HG03159 (cell line): ENCODE results near the gene ARHGAP26.

Source experiments
- ATAC-seq: cut with Tn5 transposase; IDR thresholded peaks from one replicate; pipeline ENCODE4 v1.9.1; 2021; ENCODE audit warnings: mild to moderate bottlenecking, moderate library complexity; ENCODE audit not compliant: unreplicated experiment

ARHGAP26 gene

DNA sequence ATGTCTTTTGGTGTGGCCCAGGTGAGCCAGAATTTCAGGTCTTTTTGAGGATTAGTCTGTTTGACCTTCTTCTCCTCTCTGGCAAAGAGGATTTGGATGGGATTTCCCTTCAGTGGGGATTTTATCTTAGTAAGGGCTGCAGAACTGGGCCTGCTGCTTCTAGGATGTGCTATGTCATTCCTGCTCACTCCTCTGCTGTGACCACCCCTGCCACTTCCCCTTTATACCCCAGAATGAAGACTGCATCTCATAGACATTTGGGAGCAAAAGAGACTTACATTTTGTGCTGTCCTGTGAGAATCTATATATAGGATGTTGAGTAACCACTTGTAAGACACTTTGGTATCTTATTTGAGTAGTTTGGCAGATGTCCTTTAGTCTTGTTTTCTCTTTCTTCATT, 76.2 kb downstream of the ARHGAP26 start:
- no peak for ATAC-seq

DNA sequence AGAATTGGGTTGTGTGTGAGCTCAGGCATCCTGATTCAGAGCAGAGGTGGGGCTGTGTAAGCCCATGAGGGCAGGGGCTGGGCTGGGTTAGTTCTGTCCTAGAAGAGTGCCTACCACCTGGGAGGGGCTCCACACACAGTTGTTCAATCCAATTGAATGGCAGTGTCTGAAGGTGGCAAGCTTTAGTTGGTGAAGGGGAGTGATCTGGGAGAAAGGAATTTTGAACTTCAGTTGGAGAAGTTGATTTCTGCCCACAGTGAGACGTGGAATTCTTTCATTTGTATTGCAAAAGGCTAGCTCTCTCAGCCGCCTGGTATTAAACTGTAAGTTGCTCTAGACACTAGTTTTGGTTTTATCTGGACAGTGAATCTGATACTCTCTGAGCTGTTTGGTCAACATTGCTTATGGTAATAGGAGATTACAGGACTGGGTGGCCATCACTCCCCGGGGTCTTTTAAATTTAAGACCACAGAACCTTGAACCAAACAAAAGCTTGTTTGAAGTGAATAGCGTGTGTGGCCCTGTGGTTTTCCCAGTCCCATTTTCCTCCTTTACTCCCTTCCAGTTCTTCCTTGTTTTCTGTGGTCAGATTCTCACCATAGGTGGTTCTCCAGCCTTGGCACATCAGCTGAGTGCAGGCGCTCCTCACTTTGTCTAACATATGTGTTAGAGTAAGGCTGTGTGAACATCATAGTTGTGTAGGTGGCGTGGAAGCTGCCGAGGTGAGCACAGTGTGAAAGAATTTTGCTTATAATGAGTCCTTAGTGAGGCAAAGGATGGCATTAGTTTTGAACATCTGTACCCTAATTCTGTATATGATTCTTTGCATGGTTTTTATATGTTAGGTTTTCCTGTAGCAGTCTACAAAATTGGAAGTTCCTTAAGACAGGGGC, 78.0 kb downstream of the ARHGAP26 start:
- ATAC-seq: no peak

DNA sequence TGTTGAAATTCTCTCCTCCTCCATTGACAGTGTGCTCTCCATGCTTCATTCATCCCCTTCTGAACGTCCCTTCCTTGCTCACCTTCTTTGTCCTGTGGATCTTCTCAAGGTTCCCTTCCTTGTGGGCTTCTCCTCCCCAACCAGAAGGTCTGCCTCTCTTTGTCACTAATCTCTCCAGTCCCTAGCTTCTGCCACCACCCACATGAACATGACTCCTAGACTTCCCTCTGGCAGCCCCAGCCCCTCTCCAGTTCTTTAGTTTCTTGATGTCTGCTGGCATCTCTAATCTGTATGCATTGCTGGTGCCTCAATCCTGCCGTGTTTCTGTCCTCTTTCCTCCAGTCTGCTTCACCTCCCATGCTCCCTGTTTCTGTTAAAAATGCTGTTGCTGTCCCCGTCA, 79.3 kb downstream of the ARHGAP26 start:
- no peak for ATAC-seq

DNA sequence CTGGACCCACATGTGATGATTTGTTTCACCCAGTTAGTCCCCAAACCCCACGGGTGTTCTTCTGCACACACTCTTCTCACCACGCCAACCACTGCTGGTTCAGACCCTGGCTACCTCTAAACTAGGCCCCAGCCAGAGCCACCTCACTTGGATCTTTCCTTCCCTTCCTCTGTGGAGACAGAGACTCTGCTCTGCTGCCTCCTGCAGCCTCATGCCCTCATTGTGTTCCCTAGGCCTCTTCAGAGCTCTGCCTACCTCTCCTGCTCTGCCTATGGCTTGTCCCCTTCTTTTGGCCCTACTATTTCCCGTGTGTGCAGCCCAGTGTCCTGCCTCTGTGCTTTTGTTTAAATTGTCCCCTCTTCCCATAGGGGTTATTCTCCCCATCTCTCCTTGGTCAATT, 79.7 kb downstream of the ARHGAP26 start:
- no peak for ATAC-seq

DNA sequence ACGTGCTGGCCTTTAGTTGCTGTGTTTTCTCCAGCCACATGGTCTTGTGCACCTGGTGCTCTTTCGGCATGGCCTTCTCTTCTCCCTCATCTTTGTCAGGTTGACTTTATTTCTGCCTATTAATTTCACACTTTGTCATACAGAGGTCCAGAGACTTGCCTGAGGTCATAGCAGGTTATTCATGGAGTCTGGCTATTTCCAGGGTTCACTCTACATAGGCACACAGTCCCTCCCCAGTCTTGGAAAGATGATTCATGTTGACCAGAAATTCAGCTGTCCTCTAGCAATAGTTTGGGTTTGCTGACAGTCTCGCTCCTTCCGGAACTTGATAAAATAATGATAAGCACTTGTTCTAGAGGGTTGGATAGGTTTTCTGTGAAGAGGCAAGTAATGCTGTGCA, 81.6 kb downstream of the ARHGAP26 start:
- ATAC-seq: no peak

DNA sequence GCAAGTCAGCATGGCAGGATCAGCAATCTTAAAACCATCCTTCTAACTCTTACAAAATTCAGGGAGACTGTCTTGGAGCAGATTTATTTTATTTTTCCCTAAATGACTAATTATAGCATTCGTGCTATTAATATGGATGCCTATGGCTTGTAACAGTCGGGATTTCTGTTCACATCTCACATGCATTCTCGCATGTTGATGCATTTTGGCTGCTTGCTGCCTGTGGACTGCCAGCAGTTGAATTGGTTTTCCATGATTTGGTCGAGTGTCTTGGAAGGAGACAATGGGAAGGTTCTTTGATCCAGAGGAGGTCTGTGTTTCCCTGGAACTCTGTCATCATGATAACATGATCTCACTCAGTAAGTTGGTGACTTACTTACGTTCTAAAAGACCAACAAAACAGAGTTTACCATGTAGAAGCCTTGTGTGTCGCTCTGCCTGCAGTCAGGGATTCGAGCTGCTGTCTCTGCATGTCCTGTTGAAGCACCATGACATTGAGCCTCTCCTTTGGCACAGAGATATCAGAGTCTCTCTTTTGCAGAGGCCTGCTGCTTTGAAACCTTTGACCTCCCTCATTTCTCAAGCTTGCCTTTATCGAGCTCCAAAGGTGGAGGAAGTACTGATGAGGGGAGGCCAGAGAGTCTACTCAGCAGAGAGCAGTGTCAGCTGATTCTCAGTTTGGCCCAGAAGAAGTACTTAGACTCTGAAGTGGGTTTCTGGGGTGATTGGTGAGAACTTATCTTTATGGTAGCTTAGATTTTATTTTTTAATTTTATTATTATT, 82.4 kb downstream of the ARHGAP26 start:
- ATAC-seq: no peak

DNA sequence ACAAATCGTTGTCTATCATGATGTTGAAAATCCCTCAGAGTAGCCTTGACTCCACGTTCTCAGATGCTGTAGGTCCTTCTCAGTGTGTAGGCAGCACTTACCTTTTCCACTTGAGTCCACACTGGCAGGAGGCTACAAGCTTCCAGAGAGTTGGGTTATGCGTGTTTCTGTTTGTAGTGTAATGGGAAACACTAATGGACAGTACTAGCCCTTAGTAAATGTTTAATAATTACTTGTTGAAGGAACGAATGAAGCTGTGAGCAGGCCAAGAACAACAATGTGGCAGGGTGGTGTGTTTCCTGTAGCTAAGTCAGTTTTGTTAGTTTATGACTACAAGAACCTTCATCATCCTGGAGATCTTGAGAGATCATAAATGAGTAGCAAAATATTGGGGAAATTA, 83.5 kb downstream of the ARHGAP26 start:
- no peak for ATAC-seq

DNA sequence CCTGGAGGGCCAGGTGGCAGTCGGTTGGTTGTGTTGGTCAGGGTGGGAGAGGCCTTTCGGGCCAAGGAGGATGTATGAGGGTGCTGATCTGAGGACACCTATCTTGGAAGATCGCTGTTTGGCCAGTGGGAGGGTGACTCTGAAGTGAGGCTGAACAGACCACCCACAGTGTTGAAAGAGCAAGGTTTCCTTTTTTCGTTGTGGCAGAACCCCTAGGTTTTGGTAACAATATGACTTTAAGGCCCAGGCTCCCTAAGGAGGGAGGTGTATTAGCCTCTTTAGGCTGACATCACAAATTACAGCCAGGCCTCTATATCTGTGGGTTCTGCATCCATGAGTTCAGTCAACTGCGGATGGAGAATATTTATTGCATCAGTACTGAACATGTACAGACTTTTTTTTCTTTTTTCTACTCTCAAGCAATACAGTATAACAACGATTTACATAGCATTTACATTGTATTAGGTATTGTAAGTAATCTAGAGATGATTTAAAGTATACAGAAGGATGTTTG, 86.1 kb downstream of the ARHGAP26 start:
- ATAC-seq: no peak

DNA sequence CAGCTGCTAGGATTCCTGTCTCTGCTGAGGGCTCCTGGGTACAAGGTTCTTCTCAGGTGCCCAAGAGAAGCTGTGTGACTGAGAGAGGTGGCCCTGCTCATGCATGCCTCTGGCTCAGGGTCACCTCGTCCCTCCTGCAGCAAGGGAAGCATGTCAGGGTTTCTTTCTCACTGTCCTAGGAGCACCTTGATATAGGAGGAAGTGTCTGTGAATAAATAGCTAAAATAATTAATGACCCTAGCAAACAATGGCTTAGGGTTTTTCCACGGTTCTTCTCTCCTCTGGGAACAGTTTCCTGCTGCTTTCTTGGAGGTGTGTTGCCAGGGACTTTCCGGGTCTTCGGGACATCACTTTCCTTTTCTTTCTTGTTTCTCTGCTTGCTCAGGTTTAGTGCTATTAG, 87.2 kb downstream of the ARHGAP26 start:
- no peak for ATAC-seq

DNA sequence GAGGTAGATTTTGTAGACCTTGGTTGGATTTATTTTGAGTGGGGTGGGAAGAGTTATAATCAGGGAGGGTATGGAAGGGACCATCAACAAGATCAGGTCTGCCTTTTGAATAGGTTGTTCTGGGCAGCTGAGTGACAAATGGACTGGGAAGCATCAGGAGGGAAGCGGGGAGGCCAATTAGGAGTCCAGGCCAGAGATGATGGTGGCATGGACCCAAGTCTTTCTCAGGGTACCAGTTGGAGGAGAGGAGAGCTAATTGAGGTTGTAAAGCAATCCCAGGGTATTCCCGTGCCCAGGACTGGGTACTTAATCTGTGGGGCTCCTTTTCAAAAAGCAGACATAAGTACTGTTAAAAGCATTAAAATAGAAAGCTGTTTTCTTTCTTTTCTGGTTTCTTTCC, 88.9 kb downstream of the ARHGAP26 start:
- ATAC-seq: no peak

DNA sequence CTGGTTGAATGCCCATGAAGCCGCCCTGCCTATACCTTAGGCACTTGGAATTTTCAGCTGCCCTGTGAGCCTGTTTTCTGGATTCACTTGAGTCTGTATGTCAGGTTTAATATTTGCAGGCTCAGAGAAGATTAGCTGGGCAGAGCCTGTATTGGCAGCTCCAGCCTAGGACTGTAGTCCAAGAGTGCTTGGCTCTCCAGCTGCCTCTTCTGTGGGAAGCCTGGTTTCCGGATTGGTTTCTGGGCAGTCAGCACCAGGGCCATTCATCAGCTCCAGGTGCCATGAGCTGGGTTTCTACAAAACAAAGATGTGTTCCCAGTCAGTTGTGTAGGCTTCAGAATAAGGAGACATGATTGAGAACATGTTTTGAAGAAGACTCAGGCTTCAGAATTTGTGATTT, 90.1 kb downstream of the ARHGAP26 start:
- no peak for ATAC-seq

DNA sequence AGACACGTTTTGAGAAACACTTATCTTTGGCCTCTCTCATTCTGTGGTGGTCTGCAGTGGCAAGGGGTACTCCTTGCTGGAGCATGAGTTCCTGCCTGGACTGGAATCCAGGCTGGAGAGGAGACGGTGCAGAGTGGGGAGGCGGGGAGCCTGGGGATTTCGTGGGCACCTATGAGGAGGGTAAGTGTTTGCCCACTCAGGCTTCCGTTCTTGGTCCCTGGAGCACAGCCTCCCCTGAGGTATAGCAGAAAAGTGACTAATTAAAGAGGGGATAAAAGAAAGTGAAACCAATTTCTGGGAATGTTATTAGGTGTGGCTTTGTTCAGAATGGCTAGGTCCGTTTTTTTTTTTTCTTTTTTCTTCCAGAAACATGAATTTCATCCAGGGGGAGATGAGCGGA, 90.8 kb downstream of the ARHGAP26 start:
- no peak for ATAC-seq

DNA sequence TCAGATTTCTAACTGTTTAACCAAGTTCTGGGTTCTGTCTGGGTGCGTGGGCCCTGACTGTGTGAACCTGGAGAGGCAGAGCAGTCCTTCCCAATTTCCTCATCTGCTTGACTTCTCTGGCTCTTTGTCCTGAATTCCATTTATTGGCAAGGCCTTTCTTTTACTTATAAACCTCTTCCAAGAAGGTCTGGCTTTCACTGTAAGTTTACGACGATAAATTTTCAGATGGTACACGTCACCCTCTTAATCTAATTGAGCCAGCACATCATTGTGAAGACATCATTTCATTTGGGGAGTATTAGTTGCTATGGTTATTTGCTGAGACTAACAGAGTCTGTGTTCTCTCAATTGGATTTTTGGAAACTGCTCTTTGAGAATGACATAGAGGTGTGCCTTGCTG, 92.4 kb downstream of the ARHGAP26 start:
- ATAC-seq: no peak

DNA sequence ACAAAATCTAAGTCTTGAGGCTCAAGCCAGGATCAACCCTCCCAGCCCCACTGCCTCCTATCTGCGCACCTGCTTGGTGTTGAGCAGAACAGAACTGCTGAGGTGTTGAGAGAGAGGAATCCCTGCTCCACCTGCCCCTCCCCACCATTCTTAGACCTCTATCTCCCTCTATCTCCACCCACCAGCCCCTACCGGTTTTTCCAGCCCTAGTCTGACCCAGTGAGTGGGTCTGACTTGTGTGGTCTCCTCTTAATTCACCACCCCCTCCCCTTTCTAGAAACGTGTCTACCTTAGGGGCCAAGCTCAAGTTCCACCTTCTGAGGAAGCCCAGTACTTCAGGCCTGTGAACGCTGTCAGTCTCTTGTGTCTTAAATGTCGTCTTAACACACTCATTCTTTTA, 93.7 kb downstream of the ARHGAP26 start:
- no peak for ATAC-seq

DNA sequence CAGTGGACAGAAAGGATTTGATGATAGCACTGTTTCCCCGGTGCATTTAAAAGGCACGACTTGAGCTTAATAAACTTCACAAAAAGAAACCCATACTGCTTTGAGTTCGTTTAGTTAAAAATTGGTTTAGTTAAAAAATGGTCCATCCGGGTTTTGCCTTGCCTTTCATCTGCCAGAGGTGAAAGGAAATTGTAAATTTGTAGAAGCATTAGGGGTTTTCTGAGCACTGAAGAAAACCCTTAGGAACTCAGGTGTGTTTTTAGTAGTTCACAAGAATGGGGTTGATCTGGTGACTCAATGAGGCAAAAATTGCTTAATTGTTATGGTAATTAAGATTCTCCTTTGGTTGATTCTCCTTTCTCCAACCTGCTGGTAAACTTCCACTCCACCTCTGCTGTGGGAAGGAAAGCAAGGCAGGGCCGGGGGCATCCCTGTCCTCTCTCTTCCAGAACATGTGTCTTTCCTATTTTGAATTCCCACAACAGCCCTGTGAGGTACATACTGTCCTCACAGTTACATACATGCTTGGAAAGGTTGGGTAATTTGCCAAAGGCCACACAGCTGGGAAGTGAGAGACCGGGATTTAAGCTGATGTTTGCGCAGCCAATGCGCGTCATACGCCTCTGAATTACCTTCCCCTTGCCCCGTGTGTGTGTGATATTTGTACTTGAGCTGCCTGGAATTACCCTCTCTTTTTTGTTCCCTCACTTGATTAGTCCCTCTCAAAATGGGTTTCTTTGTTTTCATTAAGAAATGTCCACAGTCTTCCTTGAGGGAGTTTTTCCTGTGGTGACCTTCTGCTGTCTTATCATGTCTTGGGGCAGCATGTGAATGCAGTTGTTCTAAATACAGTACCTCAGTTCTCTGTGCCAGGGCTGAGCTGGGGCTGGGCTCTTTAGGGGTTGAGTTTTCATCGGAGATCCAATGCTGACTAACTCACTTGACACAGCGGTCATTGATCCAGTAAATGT, 94.4 kb downstream of the ARHGAP26 start:
- no peak for ATAC-seq

DNA sequence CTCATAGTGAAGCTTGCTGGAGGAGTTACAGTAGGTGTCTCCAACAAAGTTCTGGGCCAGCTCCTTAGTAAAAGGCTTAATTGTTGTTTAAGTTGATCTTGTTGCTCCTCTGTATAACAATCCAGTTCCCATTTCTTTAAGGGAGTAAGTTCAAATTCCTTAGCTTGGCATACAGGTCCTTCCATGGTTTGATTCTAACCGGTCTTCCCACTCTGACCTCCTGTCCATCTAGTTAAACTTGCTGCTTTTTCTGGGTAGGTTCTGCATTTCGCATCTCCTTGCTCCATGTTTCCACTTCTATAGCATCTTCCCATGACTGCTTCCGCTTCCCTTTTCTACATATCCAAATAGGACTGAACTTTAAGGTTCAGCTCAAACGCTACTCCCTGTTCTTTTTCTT, 95.5 kb downstream of the ARHGAP26 start:
- ATAC-seq: no peak

DNA sequence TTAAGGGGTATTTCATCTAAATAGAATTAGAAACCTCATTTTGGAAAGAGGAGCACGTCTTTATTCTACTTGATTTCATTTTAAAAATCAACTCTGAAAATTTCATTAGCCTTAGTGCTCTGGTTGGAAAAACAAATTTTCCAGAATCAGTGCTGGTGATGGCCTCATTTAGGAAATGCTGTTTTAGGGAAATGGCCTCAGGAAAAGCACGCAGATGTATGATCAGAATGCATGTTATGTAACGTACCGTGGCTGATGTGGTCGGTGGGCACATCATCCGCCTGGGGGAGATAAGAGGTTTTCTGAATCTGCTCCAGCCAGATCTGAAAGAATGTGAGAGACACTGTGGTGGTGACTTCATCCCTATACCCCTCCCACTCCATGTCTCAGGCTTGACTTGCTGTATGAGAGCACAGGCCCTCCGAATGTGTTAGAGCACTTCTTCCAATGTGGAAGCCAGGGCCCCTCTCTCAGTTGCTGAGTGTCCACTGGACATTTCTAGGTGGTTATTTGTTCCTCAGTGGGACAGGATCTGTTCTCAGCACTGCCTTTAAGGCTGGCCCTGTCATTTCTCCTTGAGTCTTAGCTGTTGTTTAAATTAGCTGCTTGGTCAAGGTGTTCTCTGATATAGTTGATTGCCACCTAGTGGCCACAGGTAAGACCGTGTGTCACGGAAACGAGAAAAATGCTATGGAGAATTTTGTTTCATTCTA, 96.5 kb downstream of the ARHGAP26 start:
- ATAC-seq: peak; percentile 91

DNA sequence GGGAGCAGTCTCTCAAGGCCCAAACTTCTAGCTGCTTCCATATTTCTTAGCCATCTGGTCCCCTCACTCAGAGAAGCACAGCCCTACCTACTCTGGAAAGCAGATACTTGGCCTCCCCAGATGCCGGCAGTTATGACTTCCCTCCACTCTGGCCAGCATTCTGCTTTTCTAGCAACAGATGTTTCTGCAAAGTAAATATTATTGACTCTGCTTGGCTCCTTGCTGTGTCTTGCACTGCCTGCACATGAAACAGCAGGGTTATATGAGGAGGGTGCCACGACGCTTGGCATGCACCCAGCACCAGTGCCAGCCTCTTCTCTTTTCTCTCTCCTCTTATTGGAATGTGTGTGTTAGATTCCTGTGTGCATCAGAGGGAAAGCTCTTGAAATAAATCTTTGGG, 99.7 kb downstream of the ARHGAP26 start:
- no peak for ATAC-seq

DNA sequence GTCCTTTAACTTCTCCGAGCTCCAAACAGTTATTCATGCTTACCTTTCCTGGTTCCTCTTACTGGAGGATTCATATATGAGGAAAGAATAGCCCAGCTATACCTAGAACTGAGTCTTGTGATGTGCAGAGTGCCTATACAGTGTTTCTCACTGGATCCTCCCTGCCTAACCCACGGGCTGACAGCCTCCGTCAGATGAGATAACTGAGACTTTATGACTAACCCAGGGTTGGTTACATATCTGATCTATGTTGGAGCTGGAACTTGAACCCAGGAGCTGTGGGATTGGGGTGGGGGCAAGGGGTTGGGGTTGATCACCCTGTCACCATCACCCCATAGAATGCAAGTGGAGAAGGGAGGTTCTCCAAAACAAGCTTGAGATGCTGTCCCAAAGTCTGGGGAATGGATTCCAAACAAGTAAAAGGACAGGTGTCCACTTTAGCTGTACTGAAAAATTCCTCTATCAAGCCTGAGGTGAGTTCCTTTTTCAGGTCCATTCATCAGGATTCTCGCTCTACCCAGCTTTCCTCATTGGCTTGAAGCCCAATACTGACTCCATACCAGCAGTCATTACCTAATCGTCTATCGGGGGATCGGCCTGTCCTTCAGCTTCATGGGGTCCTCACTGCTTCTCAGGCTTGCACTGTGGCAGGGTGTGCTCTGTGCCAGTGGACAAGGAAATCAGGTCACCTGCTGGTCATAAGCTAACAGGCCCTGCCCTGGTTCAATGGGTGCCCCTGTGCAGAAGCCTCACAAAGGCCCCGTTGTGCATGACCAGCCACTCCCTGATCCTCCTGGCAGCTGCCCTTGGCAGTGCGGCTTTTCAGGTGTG, 100.6 kb downstream of the ARHGAP26 start:
- ATAC-seq: no peak
